ENCODE results near the gene FXR2. TPM values are rescaled to one million over a fixed set of nuclear protein-coding genes. Genes with fewer than 3 reads are reported as not detected.

The FXR2 gene
- total RNA-seq, 1 experiment from 2014 or later: 36.4 TPM

GRCh38 chr17:7560172-7561027 lies 54.3 kb downstream of the FXR2 start:
- H3K79me2 ChIP-seq (ENCODE audit: insufficient read depth, low read length): peaks cover 8% of the 10 kb centered on the region; the same call in 1 of the 2 replicates
- H4K5ac ChIP-seq (ENCODE audit: insufficient read length, low read depth, low read length): no peak overlapping the region
- H2BK12ac ChIP-seq (ENCODE audit: insufficient read length, low read depth, low read length): no peak overlapping the region
- no peak overlapping the region for H2BK120ac ChIP-seq (ENCODE audit: low read depth, low read length, poor library complexity, severe bottlenecking)
- no peak overlapping the region for H3K23ac ChIP-seq (ENCODE audit: insufficient read length, low read depth, low read length)
- H2BK15ac ChIP-seq (ENCODE audit: low read depth, low read length): no peak overlapping the region
- Mint-ChIP-seq H3K27me3 (ENCODE audit: low read depth) (no peaks in the 10 kb centered on the region; the same call in 1 of the 2 replicates), H3K4me3 (peak overlapping the region; percentile 90 to 91), H3K36me3 (ENCODE audit: insufficient read depth in 1 of 3, low read depth in 3 of 3) (peaks cover 8 to 24% (median 24%) of the 10 kb centered on the region in 3 experiments; a peak in 6 of 7 replicates), H3K4me1 (peaks cover 38 to 58% of the 10 kb centered on the region in 2 experiments), H3K27ac (peak overlapping the region; percentile 92 to 98 (median 97)), H3K9me3 (no peaks in the 10 kb centered on the region)
- no peak overlapping the region for H3K9ac ChIP-seq (ENCODE audit: extremely low read depth, insufficient read length, low read length)
- TF ChIP-seq, protein P1, sequence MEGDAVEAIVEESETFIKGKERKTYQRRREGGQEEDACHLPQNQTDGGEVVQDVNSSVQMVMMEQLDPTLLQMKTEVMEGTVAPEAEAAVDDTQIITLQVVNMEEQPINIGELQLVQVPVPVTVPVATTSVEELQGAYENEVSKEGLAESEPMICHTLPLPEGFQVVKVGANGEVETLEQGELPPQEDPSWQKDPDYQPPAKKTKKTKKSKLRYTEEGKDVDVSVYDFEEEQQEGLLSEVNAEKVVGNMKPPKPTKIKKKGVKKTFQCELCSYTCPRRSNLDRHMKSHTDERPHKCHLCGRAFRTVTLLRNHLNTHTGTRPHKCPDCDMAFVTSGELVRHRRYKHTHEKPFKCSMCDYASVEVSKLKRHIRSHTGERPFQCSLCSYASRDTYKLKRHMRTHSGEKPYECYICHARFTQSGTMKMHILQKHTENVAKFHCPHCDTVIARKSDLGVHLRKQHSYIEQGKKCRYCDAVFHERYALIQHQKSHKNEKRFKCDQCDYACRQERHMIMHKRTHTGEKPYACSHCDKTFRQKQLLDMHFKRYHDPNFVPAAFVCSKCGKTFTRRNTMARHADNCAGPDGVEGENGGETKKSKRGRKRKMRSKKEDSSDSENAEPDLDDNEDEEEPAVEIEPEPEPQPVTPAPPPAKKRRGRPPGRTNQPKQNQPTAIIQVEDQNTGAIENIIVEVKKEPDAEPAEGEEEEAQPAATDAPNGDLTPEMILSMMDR (conservative IDR thresholded peaks at IDR 0.05): peak; percentile 65
- H4K91ac ChIP-seq (ENCODE audit: insufficient read length, low read depth, low read length): no peak overlapping the region
- H2AFZ ChIP-seq (ENCODE audit: low read length): no peak overlapping the region
- no peak overlapping the region for H4K8ac ChIP-seq (replicated peaks; ENCODE audit: insufficient read length, low read depth, low read length)
- no peak overlapping the region for H3K56ac ChIP-seq (ENCODE audit: insufficient read length, low read depth, low read length)
- no peak overlapping the region for H3K18ac ChIP-seq (ENCODE audit: insufficient read length, low read depth, low read length)
- H3K23me2 ChIP-seq (ENCODE audit: insufficient read length, low read depth, low read length, poor library complexity, severe bottlenecking): peaks cover 9% of the 10 kb centered on the region
- no peak overlapping the region for H2BK20ac ChIP-seq (ENCODE audit: low read depth, low read length, poor library complexity, severe bottlenecking)
- peak; percentile 94 for DNase-seq
- no peaks in the 10 kb centered on the region for H3K27me3 ChIP-seq (ENCODE audit: insufficient read depth, low read length)
- no peak overlapping the region for H2BK5ac ChIP-seq (ENCODE audit: insufficient read length, low read length)
- H3K4me2 ChIP-seq (ENCODE audit: insufficient read depth, insufficient read length, low read length): peak overlapping the region; percentile 77
- no peak overlapping the region for H3T11ph ChIP-seq (ENCODE audit: low read length)
- no peak overlapping the region for H3K27ac ChIP-seq (ENCODE audit: insufficient read length, low read depth, low read length)
- H3K4ac ChIP-seq (ENCODE audit: low read depth, low read length): no peak overlapping the region
- H2AK5ac ChIP-seq (ENCODE audit: insufficient read length, low read length): no peak overlapping the region
- no peaks in the 10 kb centered on the region for H4K20me1 ChIP-seq (ENCODE audit: control insufficient read depth, insufficient read depth, insufficient read length)
- no CpG with 5 or more reads among the region's 22 CpGs for WGBS (ENCODE audit: extremely low coverage, insufficient read length, low lambda C conversion rate)
- no peaks in the 10 kb centered on the region for H3K9me3 ChIP-seq (ENCODE audit: control insufficient read depth, low read depth, low read length)
- H3K4me1 ChIP-seq (ENCODE audit: insufficient read depth, low read length): 0 out of 2 replicates have a peak, but pooled peaks cover 2% of the 10 kb centered on the region
- no peak overlapping the region for H3K14ac ChIP-seq (ENCODE audit: insufficient read depth, low read length)
- H3K79me1 ChIP-seq (ENCODE audit: insufficient read depth, low read depth, low read length, poor library complexity, severe bottlenecking): peaks cover 15% of the 10 kb centered on the region

All from H9 (cell line).